Fibroblast of the aortic adventitia (primary cell): Measurements from ENCODE around the gene AMMECR1L. TPM values are rescaled to one million over a fixed set of nuclear protein-coding genes. Genes with fewer than 3 reads are reported as not detected.
A peak's percentile ranks its signal among the peaks of the same experiment; 100 is the strongest.
"Not testable (repeated sequence)": the region's sequence is repeated elsewhere in the genome, so short reads cannot be mapped to it uniquely, and the experiment has no call there.

Source experiments
- DNase-seq: peaks from one replicate; pipeline ENCODE4 v3.0.0-alpha.2; 2010; ENCODE audit warnings: low read depth
- H3K4me3 ChIP-seq: 2 replicates; pipeline ENCODE4 v1.5.1; 2011; ENCODE audit warnings: low read depth, mild to moderate bottlenecking, control low read depth, low read length, moderate library complexity
- total RNA-seq: library from RNA; depleted of rRNA; stranded (reverse); fragments of >200 nt; gene quantifications from 2 replicates; pipeline ENCODE4 v1.2.3, GENCODE V29; 2012; ENCODE audit warnings: low replicate concordance
- TF ChIP-seq, protein P1 (sequence below): IDR thresholded peaks from 2 replicates; pipeline ENCODE4 v1.5.1; 2011; ENCODE audit warnings: mild to moderate bottlenecking, low read length, control low read depth, inconsistent platforms; ENCODE audit not compliant: insufficient read depth

Gene AMMECR1L
- total RNA-seq, 1 donor: 12.4 TPM

DNA sequence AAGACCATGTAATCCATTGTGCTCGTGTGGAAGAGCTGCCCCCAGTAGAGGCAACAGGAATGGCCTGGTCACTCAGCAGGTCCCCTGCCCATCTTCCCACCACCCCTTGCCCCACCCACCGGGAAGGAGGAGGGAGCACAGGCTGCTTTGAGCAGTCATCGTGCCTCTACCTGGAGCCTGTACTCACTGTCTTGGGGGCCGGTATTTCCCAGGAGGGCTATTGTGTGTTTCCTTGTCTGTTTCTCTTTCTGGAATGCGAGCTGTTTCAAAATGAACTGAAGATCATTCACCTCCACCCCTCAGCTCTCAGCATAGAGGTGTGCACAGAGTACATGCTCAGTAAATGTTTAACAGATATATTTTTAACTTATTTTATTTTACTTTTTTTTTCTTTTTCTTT lies 7.7 kb upstream of the AMMECR1L start:
- no peak overlapping the region for H3K4me3 ChIP-seq
- TF ChIP-seq, protein P1, sequence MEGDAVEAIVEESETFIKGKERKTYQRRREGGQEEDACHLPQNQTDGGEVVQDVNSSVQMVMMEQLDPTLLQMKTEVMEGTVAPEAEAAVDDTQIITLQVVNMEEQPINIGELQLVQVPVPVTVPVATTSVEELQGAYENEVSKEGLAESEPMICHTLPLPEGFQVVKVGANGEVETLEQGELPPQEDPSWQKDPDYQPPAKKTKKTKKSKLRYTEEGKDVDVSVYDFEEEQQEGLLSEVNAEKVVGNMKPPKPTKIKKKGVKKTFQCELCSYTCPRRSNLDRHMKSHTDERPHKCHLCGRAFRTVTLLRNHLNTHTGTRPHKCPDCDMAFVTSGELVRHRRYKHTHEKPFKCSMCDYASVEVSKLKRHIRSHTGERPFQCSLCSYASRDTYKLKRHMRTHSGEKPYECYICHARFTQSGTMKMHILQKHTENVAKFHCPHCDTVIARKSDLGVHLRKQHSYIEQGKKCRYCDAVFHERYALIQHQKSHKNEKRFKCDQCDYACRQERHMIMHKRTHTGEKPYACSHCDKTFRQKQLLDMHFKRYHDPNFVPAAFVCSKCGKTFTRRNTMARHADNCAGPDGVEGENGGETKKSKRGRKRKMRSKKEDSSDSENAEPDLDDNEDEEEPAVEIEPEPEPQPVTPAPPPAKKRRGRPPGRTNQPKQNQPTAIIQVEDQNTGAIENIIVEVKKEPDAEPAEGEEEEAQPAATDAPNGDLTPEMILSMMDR: no peak
- no peak for DNase-seq

DNA sequence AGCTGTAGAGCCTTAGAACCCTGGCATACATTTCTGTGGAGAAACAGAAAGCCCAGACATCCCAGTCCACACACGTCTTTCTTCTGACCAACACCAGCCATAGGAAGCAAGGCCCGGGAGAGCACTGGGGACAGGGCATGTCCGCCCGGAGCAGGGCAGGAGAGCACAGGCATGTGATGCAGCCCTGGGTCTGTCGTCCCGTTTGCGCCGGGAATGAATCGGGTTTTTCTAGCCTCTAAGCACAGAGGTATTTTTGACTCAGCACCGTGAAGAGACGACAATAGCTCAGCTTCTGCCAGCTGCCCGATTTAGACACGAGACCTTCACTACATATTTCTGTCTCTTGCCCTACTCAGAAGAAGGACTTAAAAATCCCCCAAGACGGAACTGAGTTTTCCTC lies 7.3 kb upstream of the AMMECR1L start:
- no peak overlapping the region for H3K4me3 ChIP-seq
- DNase-seq: no peak
- TF ChIP-seq, protein P1: no peak

DNA sequence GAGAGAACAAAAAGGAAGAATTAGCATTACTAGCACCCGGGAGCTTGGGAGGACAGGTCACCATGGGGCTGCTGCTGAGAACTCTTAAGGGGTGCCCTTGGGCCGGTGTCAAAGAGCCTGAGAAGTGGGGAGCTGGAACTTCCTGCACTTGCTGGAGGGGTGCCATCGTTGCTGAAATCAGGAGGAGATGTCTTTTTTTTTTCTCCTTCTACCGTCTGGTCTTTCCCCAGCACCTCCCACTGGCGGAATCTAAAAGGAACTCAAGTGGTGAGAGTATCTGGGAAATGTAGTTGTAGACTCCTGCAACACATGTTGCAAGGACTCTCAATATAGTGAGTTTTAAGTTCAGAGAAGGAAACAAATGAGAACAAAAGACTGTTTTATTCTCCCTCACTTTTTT lies 6.1 kb upstream of the AMMECR1L start:
- TF ChIP-seq, protein P1: no peak
- no peak for DNase-seq
- H3K4me3 ChIP-seq: no peak overlapping the region

DNA sequence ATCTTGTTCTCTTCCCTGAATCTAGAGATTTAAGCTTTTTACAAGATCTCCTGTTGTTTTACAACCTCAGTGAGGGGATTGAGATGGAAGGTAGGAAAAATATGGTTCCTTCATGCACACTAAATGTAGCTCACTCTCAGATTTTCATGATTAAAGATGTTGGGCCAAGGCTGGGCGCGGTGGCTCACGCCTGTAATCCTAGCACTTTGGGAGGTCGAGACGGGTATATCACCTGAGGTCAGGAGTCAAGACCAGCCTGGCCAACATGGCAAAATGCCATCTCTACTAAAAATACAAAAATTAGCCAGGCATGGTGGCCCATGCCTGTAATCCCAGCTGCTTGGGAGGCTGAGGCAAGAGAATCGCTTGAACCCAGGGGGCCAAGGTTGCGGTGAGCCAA lies 5.0 kb upstream of the AMMECR1L start:
- not testable (repeated sequence) for H3K4me3 ChIP-seq, DNase-seq

DNA sequence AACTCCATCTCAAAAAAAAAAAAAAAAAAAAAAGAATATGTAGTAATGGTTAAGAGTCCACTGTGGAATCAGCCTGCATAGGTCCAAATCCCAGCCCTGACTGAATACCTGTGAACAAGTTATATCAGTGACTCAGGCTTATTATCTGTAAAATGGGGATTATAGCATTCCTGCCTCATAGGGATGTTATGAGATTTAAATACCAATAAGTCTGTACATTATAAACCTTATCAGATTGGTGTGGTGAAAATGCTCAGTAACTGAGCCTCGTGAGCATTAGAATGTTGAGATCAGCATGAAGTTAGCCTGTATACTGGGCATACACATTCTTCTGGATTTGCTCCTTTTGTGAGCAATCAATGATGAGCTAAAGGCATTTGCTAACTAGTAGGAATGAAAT lies 3.0 kb upstream of the AMMECR1L start:
- TF ChIP-seq, protein P1: no peak
- DNase-seq: no peak
- H3K4me3 ChIP-seq: no peak overlapping the region

DNA sequence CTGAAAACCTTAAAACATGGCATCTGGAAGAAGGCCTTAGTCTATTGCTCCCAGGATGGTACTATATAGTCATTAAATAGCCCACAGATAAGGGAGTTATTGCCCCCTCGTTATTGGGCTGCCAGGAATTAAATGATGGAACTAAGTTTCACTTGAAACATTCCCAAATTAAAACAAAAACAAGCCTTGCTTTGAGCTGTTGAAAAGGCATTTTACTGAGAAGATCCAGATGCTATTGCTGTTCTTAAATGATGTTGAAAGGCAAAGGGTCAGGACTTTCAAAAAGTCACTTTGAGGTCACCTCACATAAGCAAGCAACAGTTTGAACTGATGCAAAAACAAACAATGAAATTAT lies 2.0 kb upstream of the AMMECR1L start:
- TF ChIP-seq, protein P1: no peak
- H3K4me3 ChIP-seq: peak overlapping the region; percentile 55
- DNase-seq: peak; percentile 15

DNA sequence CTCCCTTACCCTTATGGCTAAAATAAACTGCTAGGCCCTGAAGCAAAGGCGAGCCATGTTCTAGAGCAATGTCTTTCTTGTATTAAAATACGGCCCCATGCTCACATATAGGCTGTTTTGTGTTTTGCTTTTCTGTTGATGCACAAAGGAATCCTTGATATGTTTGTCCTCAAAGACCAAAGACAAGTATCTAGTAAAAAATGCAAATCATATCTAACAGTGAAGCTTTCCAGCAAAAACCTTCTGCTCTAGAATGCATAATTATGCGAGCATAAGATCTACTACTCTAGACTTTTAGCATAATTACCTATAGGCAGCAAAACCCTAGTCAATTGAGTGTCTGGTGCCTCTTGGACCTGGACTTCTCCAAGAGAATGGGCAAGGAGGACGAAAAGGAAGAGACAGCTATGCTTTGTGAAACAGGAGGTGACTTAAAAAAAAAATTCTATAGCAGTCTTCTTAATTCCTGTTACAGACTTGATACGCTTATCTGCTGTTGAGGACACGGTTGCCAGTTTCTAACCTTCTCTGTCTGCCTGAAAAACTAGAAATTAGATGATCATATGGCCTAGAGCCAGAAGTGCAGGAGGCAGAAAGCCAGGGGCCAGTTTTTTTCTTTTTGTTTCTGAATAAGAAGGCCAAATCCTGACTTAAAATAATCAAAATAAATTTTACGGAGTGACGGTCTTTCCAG lies 1.5 kb upstream of the AMMECR1L start:
- TF ChIP-seq, protein P1: no peak
- H3K4me3 ChIP-seq: peak overlapping the region; percentile 55
- peak; percentile 36 for DNase-seq

DNA sequence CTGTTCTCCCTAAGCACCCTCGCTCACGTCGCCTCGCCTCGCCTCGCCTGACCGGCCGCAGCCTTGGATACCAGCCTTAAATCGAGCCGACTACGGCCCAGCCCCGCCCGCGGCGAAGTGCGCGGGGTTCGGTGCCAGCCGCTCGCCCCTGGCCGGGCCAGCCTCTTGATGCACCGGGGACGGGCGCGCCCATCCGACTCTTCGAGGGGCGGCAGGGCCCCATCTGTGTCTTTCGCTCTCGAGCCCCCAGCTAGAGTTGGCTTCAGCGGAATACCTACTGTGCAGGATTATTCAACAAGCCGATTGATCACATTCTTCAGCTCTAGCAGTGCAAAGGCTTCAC lies 808 bp upstream of the AMMECR1L start:
- H3K4me3 ChIP-seq: peak overlapping the region; percentile 64
- not testable (repeated sequence) for DNase-seq
